Osteoblast (primary cell): ENCODE measurements around the gene NTM. TPM values are rescaled to one million over a fixed set of nuclear protein-coding genes. Genes with fewer than 3 reads are reported as not detected.

Source experiments
- DNase-seq: peaks from one replicate; pipeline ENCODE4 v3.0.0; 2011; ENCODE audit warnings: low spot score, mixed read lengths; ENCODE audit not compliant: insufficient read length; ENCODE audit errors: missing footprints
- H2AFZ ChIP-seq: 2 replicates; pipeline ENCODE4 v1.6.0; 2011; ENCODE audit warnings: mild to moderate bottlenecking, low read length
- H3K27ac ChIP-seq: 2 replicates; pipeline ENCODE4 v1.5.1; 2011; ENCODE audit warnings: mild to moderate bottlenecking, low read depth, low read length, moderate library complexity
- H3K27me3 ChIP-seq: 2 replicates; pipeline ENCODE4 v1.6.0; 2012; ENCODE audit warnings: mild to moderate bottlenecking, control low read depth, inconsistent platforms, low read length, moderate library complexity; ENCODE audit not compliant: insufficient read depth
- H3K36me3 ChIP-seq: 2 replicates; pipeline ENCODE4 v1.5.1; 2011; ENCODE audit warnings: mild to moderate bottlenecking, low read length, control low read depth, moderate library complexity; ENCODE audit not compliant: insufficient read depth
- H3K4me1 ChIP-seq: 2 replicates; pipeline ENCODE4 v1.5.1; 2011; ENCODE audit warnings: mild to moderate bottlenecking, low read length, control low read depth, moderate library complexity; ENCODE audit not compliant: insufficient read depth
- H3K4me2 ChIP-seq: 2 replicates; pipeline ENCODE4 v1.6.0; 2011; ENCODE audit warnings: mild to moderate bottlenecking, low read length; ENCODE audit not compliant: insufficient read depth
- H3K4me3 ChIP-seq: fragments of 200-600 bp; sonication (generic); 3 replicates; pipeline ENCODE4 v1.5.1; 2012; ENCODE audit warnings: mild to moderate bottlenecking, low read length, inconsistent platforms; ENCODE audit not compliant: insufficient read depth
- H3K79me2 ChIP-seq: 2 replicates; pipeline ENCODE4 v1.6.0; 2012; ENCODE audit warnings: mild to moderate bottlenecking, low read length, control low read depth, inconsistent platforms; ENCODE audit not compliant: insufficient read depth
- H3K9me3 ChIP-seq: 2 replicates; pipeline ENCODE4 v1.5.1; 2011; ENCODE audit warnings: low read depth, low read length, control low read depth
- H4K20me1 ChIP-seq: 2 replicates; pipeline ENCODE4 v1.6.0; 2012; ENCODE audit warnings: mild to moderate bottlenecking, low read length, control low read depth; ENCODE audit not compliant: insufficient read depth
- CTCF ChIP-seq: IDR thresholded peaks from 2 replicates; pipeline ENCODE4 v1.5.1; 2011; ENCODE audit warnings: mild to moderate bottlenecking, low read depth, low read length, moderate library complexity; ENCODE audit errors: extremely low read depth
- total RNA-seq: library from RNA; depleted of rRNA; stranded (reverse); fragments of >200 nt; gene quantifications from 2 replicates; pipeline ENCODE4 v1.2.3, GENCODE V29; 2012

NTM gene
- total RNA-seq, 1 donor, result 48.1 TPM

GRCh38 chr11:132127900-132128288 lies 757.5 kb downstream of the NTM start:
- Histone ChIP-seq H3K79me2 (peaks cover 25% of the 10 kb centered on the region), H3K4me2 (peak overlapping the region; percentile 85), H3K4me3 (no peak overlapping the region), H4K20me1 (no peaks in the 10 kb centered on the region), H3K4me1 (peaks cover 25% of the 10 kb centered on the region), H3K27ac (peak overlapping the region; percentile 34), H3K36me3 (no peaks in the 10 kb centered on the region), H3K27me3 (no peaks in the 10 kb centered on the region), H3K9me3 (no peaks in the 10 kb centered on the region), H2AFZ (peak overlapping the region; percentile 55)
- no peak for TF ChIP-seq CTCF
- DNase-seq, result no peak

GRCh38 chr11:132131047-132131446 lies 760.6 kb downstream of the NTM start:
- no peak for DNase-seq
- peaks cover 19% of the 10 kb centered on the region for H3K4me1 ChIP-seq

GRCh38 chr11:132131961-132132360 lies 761.5 kb downstream of the NTM start:
- no peaks in the 10 kb centered on the region for H3K36me3 ChIP-seq
- no peak for DNase-seq
- no peaks in the 10 kb centered on the region for H3K27me3 ChIP-seq
- H2AFZ ChIP-seq, result no peak overlapping the region
- peaks cover 29% of the 10 kb centered on the region for H3K79me2 ChIP-seq
- no peaks in the 10 kb centered on the region for H3K9me3 ChIP-seq
- H3K27ac ChIP-seq, result no peak overlapping the region
- H4K20me1 ChIP-seq, result no peaks in the 10 kb centered on the region
- no peak overlapping the region for H3K4me3 ChIP-seq
- no peak overlapping the region for H3K4me2 ChIP-seq
- H3K4me1 ChIP-seq, result peaks cover 10% of the 10 kb centered on the region
- TF ChIP-seq CTCF, result no peak

More at GRCh38 chr11:132131047-132131446, 760.6 kb downstream of the NTM start:
- no peaks in the 10 kb centered on the region for H3K9me3 ChIP-seq
- no peak for TF ChIP-seq CTCF
- H3K4me3 ChIP-seq, result no peak overlapping the region
- H3K27ac ChIP-seq, result no peak overlapping the region
- peaks cover 27% of the 10 kb centered on the region for H3K79me2 ChIP-seq
- no peaks in the 10 kb centered on the region for H3K27me3 ChIP-seq
- no peak overlapping the region for H2AFZ ChIP-seq
- no peaks in the 10 kb centered on the region for H4K20me1 ChIP-seq
- H3K36me3 ChIP-seq, result no peaks in the 10 kb centered on the region
- no peak overlapping the region for H3K4me2 ChIP-seq

- Histone ChIP-seq H2AFZ (no peak overlapping the region), H3K36me3 (no peaks in the 10 kb centered on the region), H3K79me2 (peaks cover 23% of the 10 kb centered on the region), H3K4me2 (no peak overlapping the region), H3K4me1 (no peaks in the 10 kb centered on the region), H3K4me3 (no peak overlapping the region), H4K20me1 (no peaks in the 10 kb centered on the region), H3K27ac (no peak overlapping the region), H3K9me3 (no peaks in the 10 kb centered on the region), H3K27me3 (no peaks in the 10 kb centered on the region)
- no peak for DNase-seq
- TF ChIP-seq CTCF, result no peak
Measured at GRCh38 chr11:132134322-132134721, 763.9 kb downstream of the NTM start.
